Duodenal mucosa (tissue), 2 donors: Measurements from ENCODE around the gene MAP3K2.
"Not testable (repeated sequence)": the region's sequence is repeated elsewhere in the genome, so short reads cannot be mapped to it uniquely, and the experiment has no call there.

Experiments used
- H3K27ac ChIP-seq: one replicate; pipeline ENCODE4 v1.7.0; 2013; ENCODE audit warnings: low read depth, low read length
- H3K27me3 ChIP-seq, 2 donors: one replicate each; pipeline ENCODE4 v1.7.0; 2013; ENCODE audit warnings: low read length in 2 of 2, control low read depth in 1 of 2; ENCODE audit not compliant: insufficient read depth in 2 of 2, control insufficient read depth in 1 of 2
- H3K36me3 ChIP-seq, 2 donors: one replicate each; pipeline ENCODE4 v1.7.0; 2013; ENCODE audit warnings: low read length in 2 of 2, control low read depth in 1 of 2; ENCODE audit not compliant: insufficient read depth in 2 of 2, control insufficient read depth in 1 of 2
- H3K4me1 ChIP-seq, 2 donors: one replicate each; pipeline ENCODE4 v1.7.0; 2013; ENCODE audit warnings: low read length in 2 of 2, control low read depth in 1 of 2; ENCODE audit not compliant: insufficient read depth in 2 of 2, control insufficient read depth in 1 of 2
- H3K4me3 ChIP-seq, 2 donors: one replicate each; pipeline ENCODE4 v1.7.0; 2013; ENCODE audit warnings: low read length in 2 of 2, low read depth in 1 of 2
- H3K9ac ChIP-seq, 2 donors: one replicate each; pipeline ENCODE4 v1.7.0; 2013; ENCODE audit warnings: low read length in 2 of 2, low read depth in 1 of 2
- H3K9me3 ChIP-seq, 2 donors: one replicate each; pipeline ENCODE4 v1.7.0; 2013; ENCODE audit warnings: low read length in 2 of 2, control low read depth in 1 of 2; ENCODE audit not compliant: control insufficient read depth in 1 of 2

MAP3K2 gene

DNA sequence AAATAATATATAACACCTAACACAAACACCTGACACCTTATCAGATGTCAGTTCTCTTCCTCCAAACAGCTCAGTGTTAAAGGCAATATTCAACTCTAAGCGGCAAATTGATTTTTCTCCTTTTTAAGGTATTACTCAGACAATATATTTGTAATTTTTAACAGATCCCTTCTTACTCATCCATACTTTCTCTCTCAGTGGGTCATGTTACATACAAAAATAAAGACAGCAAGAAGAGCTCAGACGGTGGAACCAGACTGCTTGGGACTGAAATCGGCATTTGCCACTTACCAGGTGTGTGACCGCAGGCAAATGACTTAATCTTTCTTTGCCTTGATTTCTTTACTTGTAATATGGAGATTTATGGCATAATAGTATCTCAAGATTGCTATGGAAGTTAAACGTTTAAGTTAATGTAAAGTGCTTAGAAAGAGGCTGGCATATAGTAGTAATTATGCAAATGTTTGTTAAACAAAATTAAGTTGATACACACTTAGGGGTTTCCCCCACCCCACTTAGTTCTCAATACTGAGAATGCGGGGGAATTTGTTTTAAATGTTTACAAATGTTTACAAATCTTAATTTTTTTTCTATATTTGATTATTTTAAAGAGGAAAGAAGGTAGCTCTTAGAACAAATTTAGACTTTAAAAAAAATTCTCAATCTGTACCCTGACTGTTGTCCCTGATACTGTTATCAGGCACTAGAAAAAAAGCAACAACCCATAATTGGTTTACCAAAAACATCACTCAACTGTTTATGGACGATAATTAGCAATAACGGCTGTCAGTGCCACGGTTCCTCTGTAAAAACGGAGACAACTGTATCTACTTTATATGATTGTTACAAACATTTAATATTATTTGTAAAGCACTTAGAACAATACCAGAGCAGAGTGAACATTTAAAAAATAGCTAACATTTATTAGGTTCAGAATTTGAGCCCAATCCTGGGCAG, 25.6 kb downstream of the MAP3K2 start:
- Histone ChIP-seq H3K9me3 (no peaks in the 10 kb centered on the region), H3K4me1 (peaks cover 4 to 6% of the 10 kb centered on the region in 2 donors), H3K9ac (no peak overlapping the region), H3K36me3 (no peaks in the 10 kb centered on the region), H3K27me3 (no peaks in the 10 kb centered on the region), H3K27ac (no peak overlapping the region), H3K4me3 (no peak overlapping the region)

- Histone ChIP-seq H3K27ac (no peak overlapping the region), H3K4me3 (no peak overlapping the region), H3K27me3 (no peaks in the 10 kb centered on the region), H3K9me3 (no peaks in the 10 kb centered on the region), H3K9ac (no peak overlapping the region), H3K36me3 (no peaks in the 10 kb centered on the region), H3K4me1 (peaks cover 2 to 4% of the 10 kb centered on the region in 2 donors)
Observed at GRCh38 chr2:127360242-127360641, 27.5 kb downstream of the MAP3K2 start.

GRCh38 chr2:127359520-127359919, 28.3 kb downstream of the MAP3K2 start:
- Histone ChIP-seq H3K9ac (no peak overlapping the region), H3K4me1 (peaks cover 0 to 4% of the 10 kb centered on the region in 2 donors), H3K9me3 (no peaks in the 10 kb centered on the region), H3K36me3 (no peaks in the 10 kb centered on the region), H3K4me3 (no peak overlapping the region), H3K27me3 (no peaks in the 10 kb centered on the region), H3K27ac (no peak overlapping the region)

- H3K27me3 ChIP-seq, result no peaks in the 10 kb centered on the region
- no peak overlapping the region for H3K9ac ChIP-seq
- peaks cover 0 to 4% of the 10 kb centered on the region in 2 donors for H3K4me1 ChIP-seq
- H3K9me3 ChIP-seq, result no peaks in the 10 kb centered on the region
- H3K36me3 ChIP-seq, result no peaks in the 10 kb centered on the region
- no peak overlapping the region for H3K4me3 ChIP-seq
- no peak overlapping the region for H3K27ac ChIP-seq
Observed at GRCh38 chr2:127358971-127359370, 28.8 kb downstream of the MAP3K2 start.

DNA sequence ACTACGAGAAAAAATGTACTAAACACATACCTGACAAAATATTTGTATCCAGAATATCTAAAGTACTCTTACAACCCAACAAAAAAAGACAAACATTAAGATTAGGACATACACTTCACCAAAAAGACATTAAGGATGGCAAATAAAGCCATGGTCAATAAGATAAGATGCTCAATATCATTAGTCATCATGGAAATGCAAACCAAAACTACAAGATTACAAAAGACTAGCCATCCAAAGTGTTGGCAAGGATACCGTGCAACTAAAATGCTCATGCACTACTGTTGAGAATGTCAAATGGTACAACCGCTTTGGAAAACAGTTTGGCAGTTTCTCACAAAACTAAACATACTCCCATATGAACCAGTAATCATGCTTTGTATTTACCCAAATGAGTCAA, 29.7 kb downstream of the MAP3K2 start:
- H3K4me3 ChIP-seq, result no peak overlapping the region
- no peak overlapping the region for H3K9ac ChIP-seq
- no peaks in the 10 kb centered on the region for H3K36me3 ChIP-seq
- no peaks in the 10 kb centered on the region for H3K4me1 ChIP-seq
- no peak overlapping the region for H3K27ac ChIP-seq
- H3K9me3 ChIP-seq, result no peaks in the 10 kb centered on the region
- H3K27me3 ChIP-seq, result no peaks in the 10 kb centered on the region

DNA sequence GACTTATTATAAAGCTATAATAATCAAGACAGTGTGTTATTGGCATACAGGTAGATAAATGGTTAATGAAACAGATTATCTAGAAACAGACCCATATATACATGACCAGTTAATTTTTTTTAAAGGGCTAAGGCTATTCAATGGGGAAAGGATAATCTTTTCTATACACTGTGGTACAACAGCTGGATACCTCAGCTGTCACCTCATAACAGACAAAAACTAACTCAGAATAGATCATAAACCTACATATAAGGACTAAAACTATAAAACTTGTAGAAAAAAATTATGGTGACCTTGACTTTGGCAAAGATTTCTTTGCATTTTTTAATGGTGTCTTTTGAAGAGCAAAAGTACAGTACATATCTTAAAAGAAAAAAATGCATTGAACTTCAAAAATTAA, 30.2 kb downstream of the MAP3K2 start:
- Histone ChIP-seq H3K36me3 (no peaks in the 10 kb centered on the region), H3K9ac (no peak overlapping the region), H3K4me3 (no peak overlapping the region), H3K27ac (no peak overlapping the region), H3K4me1 (no peaks in the 10 kb centered on the region), H3K9me3 (no peaks in the 10 kb centered on the region), H3K27me3 (no peaks in the 10 kb centered on the region)

DNA sequence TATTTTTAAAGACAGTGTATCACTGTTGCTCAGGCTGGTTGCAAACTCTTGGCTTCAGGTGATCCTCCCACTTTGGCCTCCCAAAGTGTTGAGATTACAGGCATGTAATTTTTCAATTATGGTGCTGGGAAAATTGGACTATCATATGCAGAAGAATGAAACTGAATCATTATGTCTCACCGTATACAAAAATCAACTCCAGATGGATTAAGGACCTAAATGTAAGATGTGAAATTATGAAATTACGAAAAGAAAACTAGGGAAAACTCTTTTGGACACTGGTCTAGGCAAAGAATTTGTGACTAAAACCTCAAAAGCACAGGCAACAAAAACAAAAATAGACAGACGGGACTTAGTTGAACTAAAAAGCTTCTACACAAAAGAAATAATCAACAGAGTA, 31.2 kb downstream of the MAP3K2 start:
- Histone ChIP-seq H3K4me1 (no peaks in the 10 kb centered on the region), H3K27ac (no peak overlapping the region), H3K36me3 (no peaks in the 10 kb centered on the region), H3K27me3 (no peaks in the 10 kb centered on the region), H3K9ac (no peak overlapping the region), H3K9me3 (no peaks in the 10 kb centered on the region), H3K4me3 (no peak overlapping the region)

- Histone ChIP-seq H3K4me1 (no peaks in the 10 kb centered on the region), H3K4me3 (no peak overlapping the region), H3K36me3 (no peaks in the 10 kb centered on the region), H3K27ac (no peak overlapping the region), H3K27me3 (no peaks in the 10 kb centered on the region), H3K9ac (no peak overlapping the region), H3K9me3 (no peaks in the 10 kb centered on the region)
Observed at GRCh38 chr2:127355407-127356008, 32.3 kb downstream of the MAP3K2 start.

GRCh38 chr2:127353873-127354676, 33.7 kb downstream of the MAP3K2 start:
- not testable (repeated sequence) for H3K4me3 ChIP-seq, H3K36me3 ChIP-seq, H3K4me1 ChIP-seq, H3K9ac ChIP-seq, H3K27me3 ChIP-seq, H3K27ac ChIP-seq, H3K9me3 ChIP-seq

GRCh38 chr2:127353223-127353622, 34.6 kb downstream of the MAP3K2 start:
- H3K27ac ChIP-seq, H3K9ac ChIP-seq, H3K9me3 ChIP-seq, H3K36me3 ChIP-seq, H3K4me3 ChIP-seq, H3K4me1 ChIP-seq, H3K27me3 ChIP-seq: not testable (repeated sequence)
